Measurements from ENCODE around the gene PRKCD.

The PRKCD gene

DNA sequence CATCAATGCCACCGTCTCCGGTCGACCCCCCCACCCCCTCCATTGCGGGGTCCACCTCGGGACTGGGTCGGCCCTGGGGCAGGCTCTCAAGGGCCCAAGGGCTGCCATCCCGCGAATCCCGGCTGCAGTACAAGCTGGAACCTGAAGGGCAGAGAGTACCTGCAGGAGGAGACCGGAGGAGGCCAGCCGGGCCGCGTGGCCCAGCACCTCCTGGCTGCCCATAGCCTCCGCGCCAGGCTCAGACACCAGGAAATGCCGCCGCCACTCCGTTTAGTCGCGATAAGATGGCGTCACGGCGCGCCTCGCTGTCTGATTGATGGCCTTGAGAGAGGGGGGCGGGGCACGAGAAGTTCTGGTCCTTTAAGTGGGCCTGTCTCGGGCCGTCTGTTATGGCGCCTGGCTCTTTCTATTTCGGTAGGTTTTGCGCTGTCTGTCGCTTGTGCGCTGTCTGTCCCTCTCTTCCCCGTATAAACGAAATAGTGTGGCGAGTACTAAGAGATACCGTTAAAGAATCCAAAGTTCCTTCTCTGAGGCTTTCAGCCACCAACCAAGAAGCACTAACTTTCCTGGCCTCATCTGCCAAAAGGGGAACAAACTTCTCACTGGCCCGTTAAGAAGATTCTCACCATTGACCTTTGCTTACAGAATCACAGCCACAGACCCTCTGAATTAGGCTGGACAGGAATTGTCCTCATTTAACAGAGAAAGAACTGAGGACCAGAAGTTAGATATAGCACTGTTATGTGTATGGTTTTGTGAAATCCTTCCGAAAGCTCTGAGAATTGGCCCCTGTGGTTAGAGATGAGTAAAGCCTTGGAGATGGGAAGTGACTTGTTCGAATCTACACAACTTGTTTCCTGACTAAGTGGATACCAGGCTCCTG lies 30.6 kb upstream of the PRKCD start, which contains the start of gene RFT1:
Gene RFT1 (minus strand): TSS at position 257 of the 883 bp plus-strand sequence. CDS start 35 bp downstream, at position 222.
- no peak for TF ChIP-seq CTCF (IDR thresholded peaks at IDR 0.05; ENCODE audit: insufficient read depth, low read depth, low read length, missing control alignments)
- peak; percentile 98 for DNase-seq (ENCODE audit: low read depth)
- peak within 1 kb of the TSS; percentile 90 for H3K4me3 ChIP-seq (ENCODE audit: low read depth, low read length)

- no peak for DNase-seq (ENCODE audit: low read depth)
- no peak for TF ChIP-seq CTCF (IDR thresholded peaks at IDR 0.05; ENCODE audit: insufficient read depth, low read depth, low read length, missing control alignments)
- peak overlapping the region; percentile 90 for H3K4me3 ChIP-seq (ENCODE audit: low read depth, low read length)
Measured at GRCh38 chr3:53131096-53131495, 29.9 kb upstream of the PRKCD start.

GRCh38 chr3:53132347-53132746 lies 28.7 kb upstream of the PRKCD start:
- no peak for TF ChIP-seq CTCF (IDR thresholded peaks at IDR 0.05; ENCODE audit: insufficient read depth, low read depth, low read length, missing control alignments)
- no peak overlapping the region for H3K4me3 ChIP-seq (ENCODE audit: low read depth, low read length)
- no peak for DNase-seq (ENCODE audit: low read depth)

DNA sequence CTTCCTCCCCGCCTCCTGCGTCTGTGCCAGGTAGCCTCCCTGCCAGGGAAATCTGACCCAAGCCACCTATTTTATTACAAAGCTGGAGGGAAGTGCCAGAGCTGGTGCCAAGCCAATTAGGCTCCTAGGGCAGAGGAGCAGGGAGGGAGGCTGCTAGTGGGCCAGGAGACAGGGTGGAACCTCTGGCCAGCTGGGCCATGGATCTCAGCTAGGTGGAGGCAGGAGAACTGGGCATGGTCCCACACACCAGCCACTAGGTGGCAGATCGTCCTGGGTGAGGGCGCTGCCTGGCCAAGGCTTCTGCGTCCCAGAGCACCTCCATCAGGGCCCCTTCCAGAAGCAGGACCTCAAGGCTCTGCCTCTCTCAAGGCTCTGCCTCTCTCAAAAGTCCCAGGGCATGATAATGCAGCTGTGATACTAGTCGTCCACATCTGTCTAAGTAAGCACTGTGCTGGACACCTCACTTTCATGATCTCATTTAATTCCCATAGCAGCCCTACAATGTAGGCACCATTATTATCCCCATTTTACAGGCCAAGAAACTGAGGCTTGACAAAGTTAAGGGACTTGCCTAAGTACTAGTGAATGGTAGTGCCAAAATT lies 26.3 kb upstream of the PRKCD start:
- TF ChIP-seq CTCF (IDR thresholded peaks at IDR 0.05; ENCODE audit: insufficient read depth, low read depth, low read length, missing control alignments) = peak; percentile 97
- H3K4me3 ChIP-seq (ENCODE audit: low read depth, low read length) = no peak overlapping the region
- peak; percentile 87 for DNase-seq (ENCODE audit: low read depth)

DNA sequence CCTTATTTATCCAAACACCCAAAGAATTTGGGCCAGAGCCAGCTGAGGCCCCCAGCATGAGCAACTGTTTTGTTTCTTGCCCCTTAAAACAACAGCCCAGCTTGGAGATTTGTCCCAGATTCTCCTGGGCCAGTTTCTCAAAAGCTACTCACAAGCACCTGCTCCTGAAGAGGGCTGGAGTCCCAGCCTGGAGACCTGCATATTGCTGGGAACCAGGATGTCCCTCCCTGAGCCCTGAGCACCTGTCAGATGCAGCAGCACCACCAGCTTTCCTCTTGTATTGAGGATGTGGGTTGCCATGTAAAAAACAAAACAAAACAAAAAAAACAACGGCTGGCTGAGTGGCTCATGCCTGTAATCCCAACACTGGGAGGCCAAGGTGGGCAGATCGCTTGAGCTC lies 23.8 kb upstream of the PRKCD start:
- no peak overlapping the region for H3K4me3 ChIP-seq (ENCODE audit: low read depth, low read length)
- DNase-seq (ENCODE audit: low read depth) = peak; percentile 26
- no peak for TF ChIP-seq CTCF (IDR thresholded peaks at IDR 0.05; ENCODE audit: insufficient read depth, low read depth, low read length, missing control alignments)

DNA sequence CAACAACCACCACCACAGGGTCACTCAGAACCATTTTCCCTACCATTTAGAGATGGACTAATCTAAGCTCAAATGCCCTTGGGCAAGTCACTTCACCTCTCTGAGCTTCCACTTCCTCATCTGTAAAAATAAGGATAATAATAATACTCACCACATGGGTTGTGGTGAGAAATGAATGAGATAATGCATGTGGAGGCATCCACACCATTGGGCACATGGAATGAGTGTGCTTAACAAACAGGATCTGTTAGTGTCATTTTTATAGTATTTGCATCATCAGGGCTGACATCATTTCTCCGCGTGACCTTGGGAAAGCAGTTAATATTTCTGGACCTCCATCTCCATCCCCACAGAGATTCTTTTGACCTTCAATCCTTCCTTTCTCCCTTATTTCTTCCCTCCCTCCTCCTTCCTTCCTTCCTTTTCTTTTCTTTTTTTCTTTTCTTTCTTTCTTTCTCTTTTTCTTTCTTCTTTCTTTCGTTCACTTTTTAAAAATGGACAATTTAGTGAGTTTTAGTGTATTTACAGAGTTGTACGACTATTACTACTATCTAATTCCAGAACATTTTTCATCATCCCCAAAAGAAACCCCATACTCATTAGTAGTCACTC lies 23.1 kb upstream of the PRKCD start:
- TF ChIP-seq CTCF (IDR thresholded peaks at IDR 0.05; ENCODE audit: insufficient read depth, low read depth, low read length, missing control alignments) = no peak
- no peak for DNase-seq (ENCODE audit: low read depth)

More for the DNA sequence above, 23.1 kb upstream of the PRKCD start:
- no peak overlapping the region for H3K4me3 ChIP-seq (ENCODE audit: low read depth, low read length)

Measured in GM12865 (cell line).